Tibial artery (tissue), 4 donors: ENCODE data around the gene AANAT.

Experiments
- DNase-seq, 2 donors: peaks; one replicate each; pipeline ENCODE4 v3.0.0-alpha.2; 2019
- H3K27ac ChIP-seq, 2 donors: fragments of 200-600 bp; sonication (generic) in 1 of 2; 1 replicate in 1 of 2; 2 replicates in 1 of 2; pipeline ENCODE4 v1.5.1; 2018 to 2019; ENCODE audit warnings: mild to moderate bottlenecking in 1 of 2
- H3K27me3 ChIP-seq, 2 donors: fragments of 200-600 bp; sonication (generic) in 1 of 2; one replicate each; pipeline versions ENCODE4 v1.5.1 to v1.6.0; 2016 to 2019
- H3K36me3 ChIP-seq, 3 donors: fragments of 200-600 bp; sonication (generic) in 2 of 3; one replicate each; pipeline ENCODE4 v1.5.1; 2016 to 2019; ENCODE audit warnings: mild to moderate bottlenecking in 2 of 3
- H3K4me1 ChIP-seq, 4 donors: fragments of 200-600 bp; sonication (generic) in 2 of 4; 1 replicate in 3 of 4; 2 replicates in 1 of 4; pipeline ENCODE4 v1.5.1; 2016 to 2019
- H3K4me3 ChIP-seq, 2 donors: fragments of 200-600 bp; sonication (generic) in 1 of 2; 1 replicate in 1 of 2; 2 replicates in 1 of 2; pipeline ENCODE4 v1.5.1; 2018 to 2019; ENCODE audit warnings: mild to moderate bottlenecking in 2 of 2
- H3K9me3 ChIP-seq, 3 donors: fragments of 200-600 bp; sonication (generic) in 1 of 3; one replicate each; pipeline ENCODE4 v1.5.1; 2016 to 2019
- CTCF ChIP-seq, 2 experiments: fragments of 200-600 bp in 1 of 2; fragments of 450-650 bp in 1 of 2; IDR thresholded peaks; one replicate each; pipeline ENCODE4 v1.5.1; 2017 to 2019; ENCODE audit warnings: antibody characterized with exemption in 2 of 2, mild to moderate bottlenecking in 1 of 2, moderate library complexity in 1 of 2
- intact Hi-C: fragments of 100-400 bp; cut with DNase I; formaldehyde crosslinking; loops from one replicate; pipeline ENCODE4 v1.15.0; 2023; ENCODE audit warnings: low total_unique reads

AANAT gene

GRCh38 chr17:76467366-76467765 is at the start of gene AANAT:
Gene AANAT (plus strand): TSS chr17:76467603. CDS start chr17:76468747, 1,144 bp downstream.
- no peak for DNase-seq
- Histone ChIP-seq H3K4me3 (no peak within 1 kb of the TSS), H3K27me3 (peaks cover 0 to 11% of the 10 kb centered on the region in 2 donors), H3K4me1 (peaks cover 0 to 6% (median 0%) of the 10 kb centered on the region in 4 donors), H3K36me3 (peaks cover 0 to 15% (median 0%) of the 10 kb centered on the region in 3 donors), H3K9me3 (no peaks in the 10 kb centered on the region), H3K27ac (no peak within 1 kb of the TSS)
- TF ChIP-seq CTCF (IDR thresholded peaks at IDR 0.05): no peak
- intact Hi-C loops: no loop called here

GRCh38 chr17:76419576-76420260 is 47.7 kb upstream of the AANAT start:
- intact Hi-C loops: no loop called here
- no peak for TF ChIP-seq CTCF (IDR thresholded peaks at IDR 0.05)
- no peaks in the 10 kb centered on the region for H3K27me3 ChIP-seq
- peak overlapping the region in 1 of 2 donors; percentile 15 for H3K27ac ChIP-seq
- no peaks in the 10 kb centered on the region for H3K9me3 ChIP-seq
- DNase-seq: peak in 1 of 2 donors; percentile 48
- no peak overlapping the region for H3K4me3 ChIP-seq
- H3K36me3 ChIP-seq: no peaks in the 10 kb centered on the region
- H3K4me1 ChIP-seq: peaks cover 0 to 26% (median 23%) of the 10 kb centered on the region in 4 donors

DNA sequence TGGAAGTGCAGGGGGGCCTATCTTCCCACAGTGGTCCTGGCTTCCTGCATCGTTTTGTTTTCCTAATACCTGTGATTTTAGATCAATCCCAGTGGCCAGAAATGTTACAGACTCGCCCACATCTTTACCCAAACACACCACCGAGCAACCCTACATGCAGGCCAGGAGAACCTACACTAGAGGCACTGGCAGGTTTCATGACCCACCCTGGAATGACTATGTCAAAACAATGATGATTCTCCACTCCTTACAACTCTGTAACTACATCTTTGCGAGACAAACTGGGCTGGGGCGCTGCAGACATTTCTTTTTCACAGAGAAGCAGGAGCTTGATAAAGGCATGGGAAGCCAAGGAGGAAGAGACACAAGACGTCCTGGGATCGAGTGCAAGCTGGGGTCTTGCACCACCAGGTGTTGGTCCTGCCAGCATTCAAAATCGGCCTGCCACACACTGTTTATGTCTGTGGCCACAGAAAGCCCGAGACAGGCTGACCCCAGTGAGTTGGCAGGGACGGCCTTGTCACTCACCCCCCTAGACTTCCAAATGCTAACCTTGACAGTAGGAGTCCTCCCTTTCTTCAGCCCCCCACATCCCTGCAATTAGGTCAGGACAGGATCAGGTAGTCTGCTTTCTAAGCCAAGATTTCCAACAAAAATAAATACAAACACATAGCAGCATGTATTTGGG is 46.9 kb upstream of the AANAT start:
- Histone ChIP-seq H3K4me1 (peaks cover 0 to 23% (median 21%) of the 10 kb centered on the region in 4 donors), H3K27me3 (no peaks in the 10 kb centered on the region), H3K36me3 (no peaks in the 10 kb centered on the region), H3K4me3 (no peak overlapping the region), H3K9me3 (no peaks in the 10 kb centered on the region), H3K27ac (peak overlapping the region in 1 of 2 donors; percentile 27)
- peak in 1 of 2 donors; percentile 28 for DNase-seq
- TF ChIP-seq CTCF (IDR thresholded peaks at IDR 0.05): no peak
- intact Hi-C loops: no loop called here

GRCh38 chr17:76421044-76421407 is 46.4 kb upstream of the AANAT start:
- no peaks in the 10 kb centered on the region for H3K27me3 ChIP-seq
- peak in 1 of 2 donors; percentile 55 for DNase-seq
- peak overlapping the region in 1 of 2 donors; percentile 27 for H3K27ac ChIP-seq
- peaks cover 0 to 23% (median 21%) of the 10 kb centered on the region in 4 donors for H3K4me1 ChIP-seq
- no peaks in the 10 kb centered on the region for H3K9me3 ChIP-seq
- H3K36me3 ChIP-seq: no peaks in the 10 kb centered on the region
- TF ChIP-seq CTCF (IDR thresholded peaks at IDR 0.05): no peak
- intact Hi-C loops: no loop called here
- H3K4me3 ChIP-seq: no peak overlapping the region

- no peak for TF ChIP-seq CTCF (IDR thresholded peaks at IDR 0.05)
- Histone ChIP-seq H3K27ac (no peak overlapping the region), H3K9me3 (no peaks in the 10 kb centered on the region), H3K36me3 (no peaks in the 10 kb centered on the region), H3K27me3 (no peaks in the 10 kb centered on the region), H3K4me3 (no peak overlapping the region), H3K4me1 (peaks cover 0 to 27% (median 21%) of the 10 kb centered on the region in 4 donors)
- intact Hi-C loops: no loop called here
- no peak for DNase-seq
Measured at GRCh38 chr17:76422406-76422805, 45.0 kb upstream of the AANAT start.
